Lower lobe of right lung (tissue), 2 donors: ENCODE results near the gene GRK1. TPM values are rescaled to one million over a fixed set of nuclear protein-coding genes. Genes with fewer than 3 reads are reported as not detected.
"Not testable (repeated sequence)": the region's sequence is repeated elsewhere in the genome, so short reads cannot be mapped to it uniquely, and the experiment has no call there.

Source experiments
- ATAC-seq, 2 donors: fragments of 200-7000 bp; cut with Tn5 transposase; one replicate each; pipeline ENCODE4 v1.9.1; 2020 to 2022; ENCODE audit warnings: mild to moderate bottlenecking in 2 of 2, moderate library complexity in 2 of 2
- DNase-seq: peaks from one replicate; pipeline ENCODE4 v3.0.0-alpha.2; 2020
- H3K27ac ChIP-seq: fragments of 200-600 bp; one replicate; pipeline ENCODE4 v1.8.0; 2022
- H3K27me3 ChIP-seq: fragments of 200-600 bp; one replicate; pipeline ENCODE4 v1.8.0; 2022; ENCODE audit warnings: low read depth
- H3K36me3 ChIP-seq: fragments of 200-600 bp; one replicate; pipeline ENCODE4 v1.8.0; 2022; ENCODE audit warnings: mild to moderate bottlenecking
- H3K4me1 ChIP-seq: fragments of 200-600 bp; one replicate; pipeline ENCODE4 v1.8.0; 2022
- H3K4me3 ChIP-seq: fragments of 200-600 bp; one replicate; pipeline ENCODE4 v1.8.0; 2022; ENCODE audit warnings: mild to moderate bottlenecking
- H3K9me3 ChIP-seq: fragments of 200-600 bp; one replicate; pipeline ENCODE4 v1.8.0; 2022
- CTCF ChIP-seq: fragments of 200-600 bp; IDR thresholded peaks from one replicate; pipeline ENCODE4 v1.8.0; 2022; ENCODE audit warnings: antibody characterized with exemption, mild to moderate bottlenecking
- intact Hi-C: fragments of 100-400 bp; cut with DNase I; formaldehyde crosslinking; loops from one replicate; pipeline ENCODE4 v1.11.0; 2022
- total RNA-seq: library from RNA; stranded (reverse); fragmentation: NEBNext Ultra II Directional; extraction: Animal tissue kit (Norgen Biotek cat#: 25700); gene quantifications from one replicate; pipeline ENCODE4 v1.2.1, GENCODE V29; 2021
- donor health status: DM: no; HTN: yes; CAD: no; lungs with severe emphysema.

Gene GRK1
- total RNA-seq, 1 donor from 2014 or later, result not detected

- intact Hi-C loops, result no loop called here
- peak in 1 of 2 donors; percentile 29 for ATAC-seq
- H3K4me3 ChIP-seq, result no peak overlapping the region
These were observed 81.9 kb downstream of the GRK1 start for GRCh38 chr13:113748862-113749451.

GRCh38 chr13:113749507-113749906 lies 82.5 kb downstream of the GRK1 start:
- TF ChIP-seq CTCF, result no peak
- H3K27me3 ChIP-seq, result no peaks in the 10 kb centered on the region
- ATAC-seq (no peak), DNase-seq (peak; percentile 28)
- intact Hi-C loops, result no loop called here
- no peak overlapping the region for H3K27ac ChIP-seq
- H3K4me1 ChIP-seq, result no peaks in the 10 kb centered on the region
- H3K9me3 ChIP-seq, result no peaks in the 10 kb centered on the region
- H3K36me3 ChIP-seq, result no peaks in the 10 kb centered on the region
- H3K4me3 ChIP-seq, result no peak overlapping the region

More at GRCh38 chr13:113748862-113749451, 81.9 kb downstream of the GRK1 start:
- H3K4me1 ChIP-seq, result no peaks in the 10 kb centered on the region
- H3K9me3 ChIP-seq, result no peaks in the 10 kb centered on the region
- H3K27ac ChIP-seq, result no peak overlapping the region
- H3K36me3 ChIP-seq, result no peaks in the 10 kb centered on the region
- DNase-seq, result peak; percentile 39
- no peak for TF ChIP-seq CTCF
- no peaks in the 10 kb centered on the region for H3K27me3 ChIP-seq

GRCh38 chr13:113749967-113750366 lies 82.9 kb downstream of the GRK1 start:
- no peak for ATAC-seq
- no peak overlapping the region for H3K27ac ChIP-seq
- no peak for TF ChIP-seq CTCF
- no peaks in the 10 kb centered on the region for H3K4me1 ChIP-seq
- no peak overlapping the region for H3K4me3 ChIP-seq
- no peaks in the 10 kb centered on the region for H3K36me3 ChIP-seq
- intact Hi-C loops, result no loop called here
- peak; percentile 31 for DNase-seq
- H3K9me3 ChIP-seq, result no peaks in the 10 kb centered on the region
- no peaks in the 10 kb centered on the region for H3K27me3 ChIP-seq

DNA sequence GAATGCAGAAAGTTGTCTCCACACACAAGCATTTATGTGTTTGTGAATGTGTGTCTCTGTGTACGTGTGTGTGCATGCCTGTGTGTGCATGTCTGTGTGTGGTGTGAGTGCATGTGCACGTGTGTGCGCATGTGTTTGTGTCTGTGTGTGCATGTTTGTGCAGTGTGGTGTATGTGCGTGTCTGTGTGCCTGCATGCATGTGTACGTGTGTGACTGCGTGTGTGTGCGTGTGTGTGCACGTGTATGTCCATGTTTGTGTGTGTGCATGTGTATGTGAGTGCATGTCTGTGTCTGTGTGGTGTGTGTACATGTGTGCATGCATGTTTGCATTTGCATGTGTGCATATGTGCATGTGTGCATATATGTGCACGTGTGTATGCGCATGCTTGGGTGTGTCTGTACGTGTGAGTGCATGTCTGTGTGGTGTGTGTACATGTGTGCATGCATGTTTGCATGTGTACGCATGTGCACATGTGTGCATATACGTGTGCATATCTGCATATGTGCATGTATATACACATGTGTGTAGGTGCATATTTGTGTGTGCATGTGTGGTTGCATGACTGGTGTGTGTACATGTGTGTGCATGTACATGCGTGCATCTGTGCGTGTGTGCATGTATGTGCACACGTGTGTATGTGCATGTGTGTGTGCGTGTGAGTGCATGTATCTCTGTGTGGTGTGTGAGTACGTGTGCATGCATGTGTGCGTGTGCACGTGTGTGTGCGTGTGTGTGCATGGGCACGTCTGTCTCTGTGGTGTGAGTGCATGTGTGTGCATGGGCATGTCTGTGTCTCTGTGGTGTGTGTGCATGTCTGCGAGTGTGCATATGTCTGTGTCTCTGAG lies 83.8 kb downstream of the GRK1 start:
- no peaks in the 10 kb centered on the region for H3K9me3 ChIP-seq
- H3K4me1 ChIP-seq, result no peaks in the 10 kb centered on the region
- intact Hi-C loops, result no loop called here
- H3K4me3 ChIP-seq, result no peak overlapping the region
- DNase-seq (no peak), ATAC-seq (no peak)
- peaks cover 3% of the 10 kb centered on the region for H3K27me3 ChIP-seq
- H3K27ac ChIP-seq, result no peak overlapping the region
- H3K36me3 ChIP-seq, result no peaks in the 10 kb centered on the region
- no peak for TF ChIP-seq CTCF

GRCh38 chr13:113751491-113751890 lies 84.5 kb downstream of the GRK1 start:
- Histone ChIP-seq H3K36me3 (no peaks in the 10 kb centered on the region), H3K27me3 (peaks cover 3% of the 10 kb centered on the region), H3K9me3 (no peaks in the 10 kb centered on the region), H3K4me3 (no peak overlapping the region), H3K4me1 (no peaks in the 10 kb centered on the region), H3K27ac (no peak overlapping the region)
- ATAC-seq, result no peak
- TF ChIP-seq CTCF, result no peak
- intact Hi-C loops, result no loop called here
- DNase-seq, result no peak

DNA sequence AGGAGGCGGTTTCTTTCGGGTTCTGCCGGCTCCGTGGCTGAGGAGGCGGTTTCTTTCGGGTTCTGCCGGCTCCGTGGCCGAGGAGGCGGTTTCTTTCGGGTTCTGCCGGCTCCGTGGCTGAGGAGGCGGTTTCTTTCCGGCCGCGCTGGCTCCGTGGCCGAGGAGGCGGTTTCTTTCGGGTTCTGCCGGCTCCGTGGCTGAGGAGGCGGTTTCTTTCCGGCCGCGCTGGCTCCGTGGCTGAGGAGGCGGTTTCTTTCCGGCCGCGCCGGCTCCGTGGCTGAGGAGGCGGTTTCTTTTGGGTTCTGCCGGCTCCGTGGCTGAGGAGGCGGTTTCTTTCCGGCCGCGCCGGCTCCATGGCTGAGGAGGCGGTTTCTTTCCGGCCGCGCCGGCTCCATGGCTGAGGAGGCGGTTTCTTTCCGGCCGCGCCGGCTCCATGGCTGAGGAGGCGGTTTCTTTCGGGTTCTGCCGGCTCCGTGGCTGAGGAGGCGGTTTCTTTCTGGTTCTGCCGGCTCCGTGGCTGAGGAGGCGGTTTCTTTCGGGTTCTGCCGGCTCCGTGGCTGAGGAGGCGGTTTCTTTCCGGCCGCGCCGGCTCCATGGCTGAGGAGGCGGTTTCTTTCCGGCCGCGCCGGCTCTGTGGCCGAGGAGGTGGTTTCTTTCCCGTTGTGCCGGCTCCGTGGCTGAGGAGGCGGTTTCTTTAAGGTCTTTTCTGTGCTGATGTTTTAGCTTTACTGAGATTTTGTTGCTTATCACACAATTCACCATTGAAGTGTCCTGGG lies 85.4 kb downstream of the GRK1 start:
- ATAC-seq, H3K4me3 ChIP-seq, H3K36me3 ChIP-seq, intact Hi-C loops, H3K27me3 ChIP-seq, H3K27ac ChIP-seq, H3K4me1 ChIP-seq, H3K9me3 ChIP-seq: not testable (repeated sequence)
- DNase-seq, result peak; percentile 11
